GM12878 (cell line): Measurements from ENCODE around the gene ANKRD45. TPM values are rescaled to one million over a fixed set of nuclear protein-coding genes. Genes with fewer than 3 reads are reported as not detected.
A peak's percentile ranks its signal among the peaks of the same experiment; 100 is the strongest.

Experiments
- ATAC-seq: fragments of 200-7000 bp; cut with Tn5 transposase; 3 replicates; pipeline ENCODE4 v1.9.1; 2020; ENCODE audit warnings: mild to moderate bottlenecking, moderate library complexity
- BruUV-seq: library from RNA; stranded (reverse); fragments of 400-500 nt; replicated peaks from 2 replicates; lab custom pipeline; 2021; lab: Mats Ljungman, UMichigan
- CTCF ChIA-PET: fragments of 300-600 bp; sonication (Branson Sonifier 250); formaldehyde crosslinking; extraction: SDS; loops from one replicate; lab custom pipeline; 2021; ENCODE audit warnings: inconsistent platforms; lab: Yijun Ruan, JAX
- POLR2A ChIA-PET: fragments of 350-600 bp; formaldehyde crosslinking; extraction: SDS; loops from one replicate; lab custom pipeline; 2021; ENCODE audit warnings: inconsistent platforms; lab: Charles Lee
- RAD21 ChIA-PET: fragments of 300-600 bp; sonication (Branson Sonifier 250); formaldehyde crosslinking; loops from one replicate; lab custom pipeline; 2023; ENCODE audit warnings: antibody characterized with exemption; ENCODE audit not compliant: unreplicated experiment; lab: Charles Lee
- SMC1A ChIA-PET: fragments of 300-600 bp; sonication (Branson Sonifier 250); formaldehyde crosslinking; loops from one replicate; lab custom pipeline; 2023; ENCODE audit not compliant: unreplicated experiment, uncharacterized antibody; lab: Charles Lee
- DNase-seq: peaks from one replicate; pipeline ENCODE4 v3.0.0-alpha.2; 2011; ENCODE audit warnings: low read depth, low spot score
- FAIRE-seq: peaks from 3 replicates; lab custom pipeline; 2011; peaks lifted over from hg19 to GRCh38; lab: Jason Lieb, UNC
- H2AFZ ChIP-seq: 2 replicates; pipeline ENCODE4 v1.6.0; 2011; ENCODE audit warnings: low read depth, low read length, control low read depth; ENCODE audit not compliant: control insufficient read depth
- H3K27ac ChIP-seq: 2 replicates; pipeline ENCODE4 v1.5.1; 2011; ENCODE audit warnings: control low read depth; ENCODE audit not compliant: control insufficient read depth, insufficient read depth
- H3K27me3 ChIP-seq, 2 experiments: replicated peaks in 1 of 2; 2 replicates each; pipeline versions ENCODE4 v1.6.0 to v1.6.1; 2011; ENCODE audit warnings: low read length in 1 of 2; ENCODE audit not compliant: control insufficient read depth in 2 of 2, insufficient read depth in 2 of 2
- H3K36me3 ChIP-seq, 2 experiments: 2 replicates each; pipeline ENCODE4 v1.5.1; 2011; ENCODE audit warnings: low read length in 1 of 2; ENCODE audit not compliant: control insufficient read depth in 2 of 2, insufficient read depth in 2 of 2
- H3K4me1 ChIP-seq: 2 replicates; pipeline ENCODE4 v1.6.1; 2011; ENCODE audit warnings: mild to moderate bottlenecking, low read length, moderate library complexity, mixed read lengths; ENCODE audit not compliant: control insufficient read depth, insufficient read depth
- H3K4me2 ChIP-seq: 2 replicates; pipeline ENCODE4 v1.6.0; 2011; ENCODE audit warnings: control low read depth; ENCODE audit not compliant: control insufficient read depth, insufficient read depth
- H3K4me3 ChIP-seq: fragments of 200-600 bp; sonication (generic); 2 replicates; pipeline ENCODE4 v1.5.1; 2016
- H3K79me2 ChIP-seq: 2 replicates; pipeline ENCODE4 v1.6.0; 2011; ENCODE audit warnings: low read length; ENCODE audit not compliant: control insufficient read depth, insufficient read depth
- H3K9ac ChIP-seq: 2 replicates; pipeline ENCODE4 v1.8.0; 2011; ENCODE audit warnings: low read length, control low read depth, mixed read lengths; ENCODE audit not compliant: control insufficient read depth, insufficient read depth
- H3K9me3 ChIP-seq: replicated peaks from 3 replicates; pipeline ENCODE4 v1.5.1; 2011; ENCODE audit warnings: mild to moderate bottlenecking, low read length; ENCODE audit not compliant: control insufficient read depth, insufficient read depth
- H4K20me1 ChIP-seq: 2 replicates; pipeline ENCODE4 v1.6.0; 2011; ENCODE audit not compliant: control insufficient read depth, insufficient read depth
- ZSCAN29 ChIP-seq: fragments of 450-650 bp; IDR thresholded peaks from 2 replicates; pipeline ENCODE4 v1.6.1; 2017; ENCODE audit warnings: mild to moderate bottlenecking, moderate library complexity
- WGBS: methylation state at CpG from one replicate; pipeline ENCODE4 v1.1.6; 2016; ENCODE audit warnings: low lambda C conversion rate; ENCODE audit not compliant: insufficient replicate concordance, insufficient coverage; ENCODE audit errors: missing lambda C conversion rate; 5-methylcytosine and 5-hydroxymethylcytosine counted together
- in situ Hi-C: fragments of 300-500 bp; cut with MboI; formaldehyde crosslinking; loops from 9 replicates; pipeline ENCODE4 v1.14.3; 2018; ENCODE audit warnings: mixed read lengths
- intact Hi-C: fragments of 100-400 bp; cut with micrococcal nuclease; formaldehyde crosslinking; loops from one replicate; pipeline ENCODE4 v1.14.2; 2022; ENCODE audit not compliant: unreplicated experiment
- polyA plus RNA-seq, 11 experiments: library from polyadenylated mRNA; depleted of rRNA in 4 of 11; unstranded in 6 of 11; stranded (reverse) in 5 of 11; fragments of >200 nt; fragmentation: Nextera tagmentation in 4 of 11; fragmentation: Illumina TruSeq in 1 of 11; extraction: Ambion mirVana in 4 of 11; extraction: Trizol in 1 of 11; gene quantifications; 1 replicate in 1 of 11; 2 replicates in 10 of 11; pipeline versions ENCODE4 v1.2.1 to v1.2.3, GENCODE V29; 2011 to 2016; ENCODE audit warnings: inconsistent platforms in 2 of 11, missing spikeins in 2 of 11, low read depth in 1 of 11
- total RNA-seq, 4 experiments: library from RNA; depleted of rRNA in 3 of 4; stranded (reverse); fragments of >200 nt in 3 of 4; fragmentation: Illumina TruSeq in 1 of 4; extraction: Trizol in 1 of 4; gene quantifications; 2 replicates each; pipeline versions ENCODE4 v1.2.1 to v1.2.3, GENCODE V29; 2013 to 2021
- TF ChIP-seq, protein P1 (sequence below): fragments of 150-350 bp; IDR thresholded peaks from 2 replicates; pipeline ENCODE4 v1.6.1; 2014; ENCODE audit warnings: mild to moderate bottlenecking, low read depth, low read length
- TF ChIP-seq, protein P2 (sequence below): fragments of 450-650 bp; IDR thresholded peaks from 2 replicates; pipeline ENCODE4 v1.6.1; 2016; ENCODE audit warnings: mild to moderate bottlenecking

Gene ANKRD45
- total and polyA plus RNA-seq, 10 of the 15 experiments (the other 5 are each of a cell fraction or from before 2014, with no cell fraction given): 0.04 to 0.15 (median 0.13) TPM; not detected in 5

DNA sequence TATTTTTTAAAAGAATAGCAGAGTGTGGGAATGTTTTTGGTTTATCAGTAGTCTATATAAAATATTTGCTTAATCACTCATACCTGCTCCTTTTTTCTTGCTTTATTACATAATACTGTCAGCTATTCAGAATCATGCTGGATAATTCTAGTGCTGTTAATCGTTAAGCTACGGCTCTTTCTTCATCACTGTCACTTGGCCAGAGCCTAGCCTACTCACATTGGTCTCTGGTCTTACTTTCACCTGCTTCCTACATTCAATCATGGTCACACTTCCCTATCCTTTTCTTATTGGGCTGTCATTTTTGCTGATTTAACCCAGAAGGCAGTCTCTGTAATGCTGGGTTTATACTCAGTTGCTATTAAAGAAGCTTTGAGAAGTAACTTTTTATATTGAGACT, 47.6 kb upstream of the ANKRD45 start:
- Histone ChIP-seq H3K9ac (no peak overlapping the region), H4K20me1 (no peaks in the 10 kb centered on the region), H3K79me2 (peaks cover 26% of the 10 kb centered on the region), H3K27ac (no peak overlapping the region), H3K27me3 (no peaks in the 10 kb centered on the region), H2AFZ (no peak overlapping the region), H3K36me3 (no peaks in the 10 kb centered on the region), H3K4me3 (no peak overlapping the region), H3K4me1 (peaks cover 3% of the 10 kb centered on the region; the same call in 1 of the 2 replicates), H3K9me3 (no peaks in the 10 kb centered on the region; the same call in 2 of the 3 replicates), H3K4me2 (peak overlapping the region; percentile 41)
- BruUV-seq: no TSS peak
- DNase-seq (no peak), ATAC-seq (no peak), FAIRE-seq (no peak)
- intact Hi-C loops: loop anchor here (10.0 kb wide), 1 partner anchor 282 kb away; no protein-coding TSS in a partner anchor
- 100% methylated on average over 2 of the region's 2 CpGs for WGBS
- TF ChIP-seq ZSCAN29: no peak
- TF ChIP-seq, protein P1, sequence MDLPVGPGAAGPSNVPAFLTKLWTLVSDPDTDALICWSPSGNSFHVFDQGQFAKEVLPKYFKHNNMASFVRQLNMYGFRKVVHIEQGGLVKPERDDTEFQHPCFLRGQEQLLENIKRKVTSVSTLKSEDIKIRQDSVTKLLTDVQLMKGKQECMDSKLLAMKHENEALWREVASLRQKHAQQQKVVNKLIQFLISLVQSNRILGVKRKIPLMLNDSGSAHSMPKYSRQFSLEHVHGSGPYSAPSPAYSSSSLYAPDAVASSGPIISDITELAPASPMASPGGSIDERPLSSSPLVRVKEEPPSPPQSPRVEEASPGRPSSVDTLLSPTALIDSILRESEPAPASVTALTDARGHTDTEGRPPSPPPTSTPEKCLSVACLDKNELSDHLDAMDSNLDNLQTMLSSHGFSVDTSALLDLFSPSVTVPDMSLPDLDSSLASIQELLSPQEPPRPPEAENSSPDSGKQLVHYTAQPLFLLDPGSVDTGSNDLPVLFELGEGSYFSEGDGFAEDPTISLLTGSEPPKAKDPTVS: no peak
- TF ChIP-seq, protein P2, sequence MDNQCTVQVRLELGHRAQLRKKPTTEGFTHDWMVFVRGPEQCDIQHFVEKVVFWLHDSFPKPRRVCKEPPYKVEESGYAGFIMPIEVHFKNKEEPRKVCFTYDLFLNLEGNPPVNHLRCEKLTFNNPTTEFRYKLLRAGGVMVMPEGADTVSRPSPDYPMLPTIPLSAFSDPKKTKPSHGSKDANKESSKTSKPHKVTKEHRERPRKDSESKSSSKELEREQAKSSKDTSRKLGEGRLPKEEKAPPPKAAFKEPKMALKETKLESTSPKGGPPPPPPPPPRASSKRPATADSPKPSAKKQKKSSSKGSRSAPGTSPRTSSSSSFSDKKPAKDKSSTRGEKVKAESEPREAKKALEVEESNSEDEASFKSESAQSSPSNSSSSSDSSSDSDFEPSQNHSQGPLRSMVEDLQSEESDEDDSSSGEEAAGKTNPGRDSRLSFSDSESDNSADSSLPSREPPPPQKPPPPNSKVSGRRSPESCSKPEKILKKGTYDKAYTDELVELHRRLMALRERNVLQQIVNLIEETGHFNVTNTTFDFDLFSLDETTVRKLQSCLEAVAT: 0 out of 2 replicates have a peak, but pooled peaks have one; percentile 29
- SMC1A ChIA-PET: interaction anchor here (0.5 to 1.9 kb wide), 3 partner anchors 16 to 1252 kb away, joined by 3 to 4 read pairs (median 3); no protein-coding TSS in a partner anchor
- in situ Hi-C loops: no loop called here
- POLR2A ChIA-PET: no interaction called here
- CTCF ChIA-PET: interaction anchor here (0.5 to 1.0 kb wide), 3 partner anchors 16 to 363 kb away, joined by 3 to 5 read pairs (median 3); no protein-coding TSS in a partner anchor
- RAD21 ChIA-PET: interaction anchor here (1.4 kb wide), 1 partner anchor 239 kb away, joined by 4 read pairs; no protein-coding TSS in a partner anchor
